Pancreas (tissue), 10 donors: ENCODE data around the gene ZNF493. TPM values are rescaled to one million over a fixed set of nuclear protein-coding genes. Genes with fewer than 3 reads are reported as not detected.

ENCODE experiments used
- ATAC-seq, 4 donors: fragments of 200-7000 bp; cut with Tn5 transposase; one replicate each; pipeline versions ENCODE4 v1.8.0 to v1.9.1; 2020; ENCODE audit warnings: mild to moderate bottlenecking in 4 of 4, moderate library complexity in 4 of 4
- DNase-seq, 6 donors: peaks; one replicate each; pipeline ENCODE4 v3.0.0-alpha.2; 2020
- FAIRE-seq: peaks from 2 replicates; lab custom pipeline; 2012; peaks lifted over from hg19 to GRCh38; lab: Jason Lieb, UNC
- H3K27ac ChIP-seq, 4 donors: fragments of 200-600 bp; sonication (generic); 1 replicate in 3 of 4; 2 replicates in 1 of 4; pipeline versions ENCODE4 v1.5.0 to v1.8.0; 2020
- H3K27me3 ChIP-seq, 4 donors: fragments of 200-600 bp; one replicate each; pipeline ENCODE4 v1.8.0; 2021
- H3K36me3 ChIP-seq, 3 donors: fragments of 200-600 bp; sonication (generic) in 1 of 3; one replicate each; pipeline versions ENCODE4 v1.5.0 to v1.8.0; 2020 to 2021
- H3K4me1 ChIP-seq, 3 donors: fragments of 200-600 bp; one replicate each; pipeline ENCODE4 v1.8.0; 2021
- H3K4me3 ChIP-seq, 4 donors: fragments of 200-600 bp; sonication (generic) in 2 of 4; one replicate each; pipeline versions ENCODE4 v1.5.0 to v1.8.0; 2020 to 2021
- H3K9me3 ChIP-seq, 4 donors: fragments of 200-600 bp; one replicate each; pipeline ENCODE4 v1.8.0; 2021
- WGBS, 2 donors: extraction: QIAGEN DNeasy Blood & Tissue Kit; methylation state at CpG; one replicate each; pipeline ENCODE4 v1.1.7; 2013; 5-methylcytosine and 5-hydroxymethylcytosine counted together
- intact Hi-C, 3 donors: fragments of 100-400 bp; cut with DNase I; formaldehyde crosslinking; loops; one replicate each; pipeline versions ENCODE4 v1.11.1 to v1.14.2; 2022
- polyA plus RNA-seq, 2 donors: library from polyadenylated mRNA; stranded (reverse); fragments of 200-250 nt; gene quantifications; one replicate each; pipeline ENCODE4 v1.2.3, GENCODE V29; 2013
- total RNA-seq, 6 donors: library from RNA; stranded (reverse); fragmentation: NEBNext Ultra II Directional in 4 of 6; extraction: Animal tissue kit (Norgen Biotek cat#: 25700) in 4 of 6; gene quantifications; one replicate each; pipeline versions ENCODE4 v1.2.1 to v1.2.4, GENCODE V29; 2021 to 2023
- TF ChIP-seq, protein P1 (sequence below), 4 donors: fragments of 200-600 bp; sonication (generic) in 3 of 4; IDR thresholded peaks; one replicate each; pipeline versions ENCODE4 v1.5.0 to v1.8.0; 2021; ENCODE audit warnings: antibody characterized with exemption in 4 of 4
- donor health status: healthy with polysubstance abuse.
- donor health status: DM: no; HTN: no; CAD: no; lungs with moderate emphysema.
- donor health status: DM: no; HTN: no; CAD: no.
- donor health status: control.
- donor health status: control.
- donor health status: Bipolar disorder and iron deficiency.
- donor health status: DM: yes; HTN: yes; CAD: no.
- donor health status: DM: no; HTN: no; CAD: no.
- donor health status: DM: no; HTN: no; CAD: no.
- donor health status: DM: yes; HTN: yes; CAD: no.

ZNF493 gene
- total and polyA plus RNA-seq, 8 donors: 9.6 to 24.1 (median 14.0) TPM

DNA sequence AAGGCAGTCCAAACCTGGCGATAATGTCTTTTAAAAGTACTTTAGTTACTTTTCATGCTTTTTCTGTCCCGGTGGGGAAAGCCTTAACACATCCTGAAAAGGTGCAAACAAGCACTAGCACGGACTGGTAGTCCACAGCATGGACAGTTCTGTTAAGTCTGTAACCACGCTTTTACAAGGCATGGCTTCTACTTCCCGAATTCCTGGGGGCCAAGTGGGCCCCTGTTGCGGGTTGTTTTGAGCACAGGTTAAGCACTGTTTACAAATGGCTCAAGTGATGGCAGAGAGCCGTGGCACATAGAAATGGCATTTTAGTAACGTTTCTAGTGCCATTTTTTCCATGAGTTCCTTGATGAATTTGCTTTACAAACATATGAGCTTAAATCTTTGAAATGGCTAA, 37.6 kb downstream of the ZNF493 start:
- DNase-seq (no peak), FAIRE-seq (no peak), ATAC-seq (no peak)
- TF ChIP-seq, protein P1, sequence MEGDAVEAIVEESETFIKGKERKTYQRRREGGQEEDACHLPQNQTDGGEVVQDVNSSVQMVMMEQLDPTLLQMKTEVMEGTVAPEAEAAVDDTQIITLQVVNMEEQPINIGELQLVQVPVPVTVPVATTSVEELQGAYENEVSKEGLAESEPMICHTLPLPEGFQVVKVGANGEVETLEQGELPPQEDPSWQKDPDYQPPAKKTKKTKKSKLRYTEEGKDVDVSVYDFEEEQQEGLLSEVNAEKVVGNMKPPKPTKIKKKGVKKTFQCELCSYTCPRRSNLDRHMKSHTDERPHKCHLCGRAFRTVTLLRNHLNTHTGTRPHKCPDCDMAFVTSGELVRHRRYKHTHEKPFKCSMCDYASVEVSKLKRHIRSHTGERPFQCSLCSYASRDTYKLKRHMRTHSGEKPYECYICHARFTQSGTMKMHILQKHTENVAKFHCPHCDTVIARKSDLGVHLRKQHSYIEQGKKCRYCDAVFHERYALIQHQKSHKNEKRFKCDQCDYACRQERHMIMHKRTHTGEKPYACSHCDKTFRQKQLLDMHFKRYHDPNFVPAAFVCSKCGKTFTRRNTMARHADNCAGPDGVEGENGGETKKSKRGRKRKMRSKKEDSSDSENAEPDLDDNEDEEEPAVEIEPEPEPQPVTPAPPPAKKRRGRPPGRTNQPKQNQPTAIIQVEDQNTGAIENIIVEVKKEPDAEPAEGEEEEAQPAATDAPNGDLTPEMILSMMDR (IDR thresholded peaks at IDR 0.05): no peak
- H3K27ac ChIP-seq: peak overlapping the region in 2 of 4 donors; percentile 17 to 53
- no peaks in the 10 kb centered on the region for H3K9me3 ChIP-seq
- H3K4me3 ChIP-seq: peak overlapping the region in 1 of 4 donors; percentile 15
- no peaks in the 10 kb centered on the region for H3K27me3 ChIP-seq
- whole genome bisulfite sequencing, 2 donors: 57 to 58% methylated on average over 8 of the region's 8 CpGs
- no peaks in the 10 kb centered on the region for H3K36me3 ChIP-seq
- intact Hi-C loops: no loop called here
- H3K4me1 ChIP-seq: peaks cover 6 to 24% (median 20%) of the 10 kb centered on the region in 3 donors

DNA sequence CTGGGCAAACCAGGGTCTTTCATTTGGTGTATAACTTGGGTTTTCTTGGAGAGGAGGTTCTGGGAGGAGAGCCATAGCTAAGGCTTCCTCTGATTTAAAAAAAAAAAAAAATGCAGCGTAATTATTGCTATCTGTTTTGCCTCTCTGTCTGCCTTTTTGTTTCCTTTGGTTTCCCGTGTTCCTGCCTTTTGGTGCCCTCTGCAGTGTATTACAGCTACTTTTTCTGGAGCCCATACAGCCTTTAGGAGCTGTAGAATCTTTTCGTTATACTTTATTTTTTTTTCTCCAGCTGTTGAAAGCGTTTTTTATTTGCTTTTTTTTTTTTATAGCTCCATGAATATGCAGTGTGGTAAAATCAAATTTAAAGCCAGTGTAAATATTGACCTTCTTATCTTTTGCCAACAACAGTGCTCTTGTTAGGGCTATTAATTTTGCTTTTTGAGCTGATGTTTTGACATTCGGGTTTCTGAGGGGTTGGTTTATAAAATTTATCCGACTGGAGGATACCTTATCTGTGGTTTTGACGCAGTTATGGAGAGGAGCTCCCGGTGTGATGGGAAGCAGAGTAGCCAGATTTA, 38.1 kb downstream of the ZNF493 start:
- ATAC-seq (peak; percentile 49 to 75 (median 70)), FAIRE-seq (no peak), DNase-seq (no peak)
- 7 to 14% methylated on average over 8 of the region's 8 CpGs for WGBS, 2 donors
- TF ChIP-seq, protein P1 (IDR thresholded peaks at IDR 0.05): no peak
- Histone ChIP-seq H3K27ac (peak overlapping the region in 2 of 4 donors; percentile 17 to 53), H3K27me3 (no peaks in the 10 kb centered on the region), H3K36me3 (no peaks in the 10 kb centered on the region), H3K4me3 (peak overlapping the region in 2 of 4 donors; percentile 12 to 15), H3K9me3 (no peaks in the 10 kb centered on the region), H3K4me1 (peaks cover 11 to 29% (median 26%) of the 10 kb centered on the region in 3 donors)
- intact Hi-C loops: no loop called here

DNA sequence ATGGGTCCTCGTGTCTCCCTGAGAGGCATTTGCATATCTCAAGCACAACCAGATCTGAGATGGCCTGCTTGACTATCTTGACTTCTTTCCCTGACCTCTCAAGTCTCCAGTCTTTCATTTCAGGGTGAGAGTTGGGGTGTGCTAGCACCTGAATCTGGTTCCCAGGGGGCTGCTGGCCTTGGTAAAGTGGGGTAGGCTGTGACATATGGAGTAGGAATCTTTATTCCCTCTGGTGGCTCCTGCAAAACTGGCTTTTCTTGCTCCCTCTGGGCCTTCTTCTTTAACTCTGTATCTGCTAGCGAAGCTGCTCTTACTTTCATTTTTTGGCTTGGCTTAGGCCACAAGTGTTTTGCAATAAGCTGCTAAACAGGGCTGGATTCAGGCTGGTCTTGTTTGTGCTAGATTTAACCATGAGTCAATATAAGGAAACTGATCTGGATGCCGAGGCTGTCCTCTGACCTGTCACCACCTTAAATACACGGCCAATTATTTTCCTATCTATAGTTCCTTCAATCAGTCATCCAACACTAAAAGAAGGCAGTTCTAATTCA, 42.3 kb downstream of the ZNF493 start:
- H3K4me1 ChIP-seq: peaks cover 23 to 36% (median 34%) of the 10 kb centered on the region in 3 donors
- 7 to 13% methylated on average over 4 of the region's 4 CpGs for WGBS, 2 donors
- intact Hi-C loops: no loop called here
- no peaks in the 10 kb centered on the region for H3K36me3 ChIP-seq
- H3K27me3 ChIP-seq: no peaks in the 10 kb centered on the region
- FAIRE-seq (no peak), ATAC-seq (peak; percentile 70 to 87 (median 79)), DNase-seq (peak in 3 of 6 donors; percentile 43 to 53 (median 52))
- H3K27ac ChIP-seq: peak overlapping the region in 3 of 4 donors; percentile 60 to 80 (median 74)
- H3K9me3 ChIP-seq: no peaks in the 10 kb centered on the region
- H3K4me3 ChIP-seq: peak overlapping the region in 2 of 4 donors; percentile 6 to 31
- TF ChIP-seq, protein P1 (IDR thresholded peaks at IDR 0.05): no peak

DNA sequence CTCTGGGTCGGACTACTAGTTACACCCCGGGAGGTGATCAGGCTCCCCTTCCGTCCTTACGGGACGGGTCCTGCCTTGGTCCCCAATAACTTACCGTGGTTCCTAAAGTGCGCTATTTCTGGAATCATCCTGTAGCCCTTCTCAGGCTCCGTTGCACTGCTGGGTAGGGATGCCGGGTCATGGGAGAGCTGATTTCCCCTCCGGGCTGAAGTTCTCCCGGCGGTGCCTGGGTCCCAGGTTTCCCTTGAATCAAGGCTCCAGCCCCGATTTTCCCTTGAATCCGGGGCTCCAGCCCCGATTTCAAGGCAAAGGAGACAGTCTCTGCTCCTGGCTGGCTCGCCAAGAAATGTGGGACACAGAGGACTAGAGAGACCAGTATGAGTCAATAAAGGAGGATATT, 43.4 kb downstream of the ZNF493 start:
- intact Hi-C loops: no loop called here
- ATAC-seq (peak in 3 of 4 donors; percentile 31 to 39 (median 35)), DNase-seq (no peak), FAIRE-seq (no peak)
- H3K9me3 ChIP-seq: no peaks in the 10 kb centered on the region
- H3K36me3 ChIP-seq: no peaks in the 10 kb centered on the region
- peaks cover 23 to 33% (median 27%) of the 10 kb centered on the region in 3 donors for H3K4me1 ChIP-seq
- H3K4me3 ChIP-seq: no peak overlapping the region
- H3K27ac ChIP-seq: peak overlapping the region; percentile 7 to 80 (median 63)
- WGBS, 2 donors: 64 to 68% methylated on average over 16 of the region's 16 CpGs
- no peaks in the 10 kb centered on the region for H3K27me3 ChIP-seq
- TF ChIP-seq, protein P1 (IDR thresholded peaks at IDR 0.05): no peak

DNA sequence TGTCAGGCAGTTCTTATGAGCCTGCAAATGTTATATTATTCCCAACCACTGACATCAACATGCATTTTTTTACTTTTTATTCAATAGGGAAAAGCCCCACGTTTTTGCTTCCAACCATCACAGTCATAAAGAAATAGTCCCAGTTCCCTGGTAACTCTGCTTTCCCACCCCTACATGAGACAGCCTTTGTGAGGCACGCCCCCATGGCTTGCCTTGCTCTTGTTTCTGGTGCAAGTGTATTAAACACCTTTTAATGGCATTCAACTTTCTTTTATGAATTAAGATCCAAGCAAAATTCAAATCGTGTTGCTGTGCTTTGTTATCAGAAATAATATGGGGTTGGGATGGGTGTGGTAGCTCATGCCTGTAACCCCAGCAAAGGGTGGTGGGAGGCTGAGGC, 54.3 kb downstream of the ZNF493 start:
- DNase-seq: no peak
- no peaks in the 10 kb centered on the region for H3K27me3 ChIP-seq
- no peak overlapping the region for H3K27ac ChIP-seq
- FAIRE-seq: no peak
- no peaks in the 10 kb centered on the region for H3K4me1 ChIP-seq
- no peaks in the 10 kb centered on the region for H3K36me3 ChIP-seq
- H3K4me3 ChIP-seq: no peak overlapping the region
- TF ChIP-seq, protein P1 (IDR thresholded peaks at IDR 0.05): no peak
- no peak for ATAC-seq
- intact Hi-C loops: no loop called here
- 69 to 76% methylated on average over 3 of the region's 3 CpGs for WGBS, 2 donors
- no peaks in the 10 kb centered on the region for H3K9me3 ChIP-seq
